Measurements from ENCODE around the gene PLEKHN1.
"Not testable (repeated sequence)": the region's sequence is repeated elsewhere in the genome, so short reads cannot be mapped to it uniquely, and the experiment has no call there.

Gene PLEKHN1

GRCh38 chr1:1013105-1013921, 47.0 kb downstream of the PLEKHN1 start, which contains the start of gene ISG15:
TSS of gene ISG15 (plus strand) at chr1:1013497. CDS start at chr1:1013574, 77 bp downstream.
- peak; percentile 84 for DNase-seq

GRCh38 chr1:1013922-1014648, 47.8 kb downstream of the PLEKHN1 start:
- no peak for DNase-seq

GRCh38 chr1:1014799-1015681, 48.8 kb downstream of the PLEKHN1 start:
- no peak for DNase-seq

- DNase-seq, result not testable (repeated sequence)
Measured at GRCh38 chr1:1017397-1018320, 51.4 kb downstream of the PLEKHN1 start.

GRCh38 chr1:1018321-1018685, 52.0 kb downstream of the PLEKHN1 start:
- not testable (repeated sequence) for DNase-seq

- DNase-seq, result peak; percentile 69
Measured at GRCh38 chr1:1019122-1019999, 53.1 kb downstream of the PLEKHN1 start.

GRCh38 chr1:1020000-1020404, 53.7 kb downstream of the PLEKHN1 start, which contains the start of gene AGRN:
TSS of gene AGRN (plus strand) at chr1:1020120. CDS start at chr1:1020173, 53 bp downstream.
- no peak for DNase-seq

- no peak for DNase-seq
Measured at GRCh38 chr1:1020415-1021009, 54.2 kb downstream of the PLEKHN1 start.

GRCh38 chr1:1021010-1021919, 55.0 kb downstream of the PLEKHN1 start:
- DNase-seq, result no peak

GRCh38 chr1:1021920-1022259, 55.6 kb downstream of the PLEKHN1 start:
- DNase-seq, result no peak

- no peak for DNase-seq
Measured at GRCh38 chr1:1022302-1023009, 56.2 kb downstream of the PLEKHN1 start.

GRCh38 chr1:1023700-1024099, 57.4 kb downstream of the PLEKHN1 start:
- no peak for DNase-seq

GRCh38 chr1:1024149-1024770, 58.0 kb downstream of the PLEKHN1 start:
- DNase-seq, result no peak

GRCh38 chr1:1024771-1025699, 58.8 kb downstream of the PLEKHN1 start:
- no peak for DNase-seq
